Activated T-helper 1 cell treated with anti-CD3 and anti-CD28 coated beads, Interleukin-2, amount 50 U/mL, for 16 hours (primary cell): ENCODE results near the gene RANBP9.

Experiments
- DNase-seq, 2 donors: peaks; one replicate each; pipeline ENCODE4 v3.0.0-alpha.2; 2020; ENCODE audit warnings: low read depth in 1 of 2, low spot score in 1 of 2

RANBP9 gene

GRCh38 chr6:13572240-13572639 lies 139.4 kb downstream of the RANBP9 start:
- no peak for DNase-seq
